ENCODE results near the gene PNKP. TPM values are rescaled to one million over a fixed set of nuclear protein-coding genes. Genes with fewer than 3 reads are reported as not detected.

Gene PNKP
- total RNA-seq = 52.5 and 76.4 TPM in 2 replicates

DNA sequence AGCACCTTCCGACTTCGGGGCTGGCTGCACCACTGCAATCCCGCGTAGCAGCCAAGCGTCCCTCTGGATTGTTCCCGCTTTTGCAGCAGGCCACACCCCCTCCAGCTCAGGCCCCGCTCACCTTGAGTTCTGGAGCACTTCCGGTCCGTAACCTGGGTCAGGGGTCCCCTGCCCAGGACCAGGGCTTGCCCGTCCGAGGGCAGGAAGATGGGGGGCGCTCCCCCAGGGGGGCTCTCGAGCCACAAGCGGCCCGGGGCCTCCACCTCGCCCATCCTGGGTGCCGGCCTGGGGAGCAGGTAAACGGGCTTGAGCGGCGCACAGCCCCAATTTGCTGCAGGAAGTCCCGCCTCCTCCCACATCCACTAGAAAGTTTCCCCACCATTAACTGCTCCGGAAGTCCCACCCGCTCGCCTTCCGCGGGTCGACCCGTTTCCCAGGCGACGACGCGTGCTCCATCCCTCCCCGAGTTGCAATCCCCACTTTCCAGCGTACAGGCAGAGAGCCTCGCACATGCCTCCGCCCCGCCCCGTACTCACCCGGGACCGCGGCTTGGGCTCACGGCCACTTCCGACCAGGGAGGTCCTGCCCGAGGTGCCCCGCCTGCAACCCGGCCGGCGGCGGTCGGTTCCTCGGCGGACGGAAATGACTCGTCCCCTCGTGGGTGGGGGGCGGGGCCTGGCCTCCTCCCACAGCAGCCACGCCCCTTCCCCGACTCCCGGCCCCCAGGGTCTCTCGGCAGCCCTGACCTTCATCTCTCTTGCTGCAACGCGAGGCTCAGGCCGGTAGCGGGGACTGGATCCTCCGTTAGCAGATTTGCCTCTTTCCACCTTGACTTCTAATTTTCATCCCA, at the start of gene PNKP:
Gene PNKP, minus strand, starts transcription at position 644 of the 850 bp plus-strand sequence. Its CDS starts 372 bp downstream, at position 272.

DNA sequence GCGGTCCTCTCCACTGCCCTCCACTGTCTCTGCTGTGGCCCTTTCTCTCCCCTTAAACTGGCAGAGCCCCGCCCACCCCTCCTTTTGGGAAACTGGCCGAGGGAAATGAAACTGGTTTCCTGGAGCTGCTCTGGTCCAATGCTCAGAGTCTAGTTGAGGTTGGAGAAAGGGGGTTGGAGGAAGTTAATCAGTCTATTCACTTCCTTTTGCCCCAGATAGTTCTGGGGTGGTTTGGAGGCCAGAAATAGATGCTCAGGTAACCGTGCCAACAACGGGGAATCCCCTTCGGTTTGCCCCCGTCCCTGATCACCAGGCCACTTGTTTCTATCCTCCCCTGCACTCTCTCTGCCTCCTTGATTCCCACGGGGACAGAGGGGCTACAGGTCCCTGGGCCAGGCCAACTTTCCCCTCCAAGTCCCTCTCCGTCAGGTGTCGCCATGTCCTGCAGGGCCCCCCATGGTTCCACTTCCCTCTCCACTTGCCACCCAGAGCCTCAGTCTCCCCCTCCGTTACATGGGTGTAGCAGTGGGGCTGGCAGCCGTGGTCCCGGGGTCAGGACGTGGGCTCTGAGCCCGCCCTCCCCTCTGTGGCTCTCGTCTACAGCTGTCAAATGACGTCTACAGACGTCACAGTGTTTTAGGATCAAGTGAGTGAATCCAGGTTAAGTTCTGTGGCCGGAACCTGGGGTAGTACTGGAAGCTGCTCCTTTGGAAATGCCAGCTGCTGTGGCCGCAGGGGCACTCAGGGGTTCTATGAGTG, 29.7 kb upstream of the PNKP start, which contains the start of gene IL4I1:
Gene IL4I1, minus strand, starts transcription at position 25 of the 759 bp plus-strand sequence. CDS start 727 bp downstream, outside the sequence.

DNA sequence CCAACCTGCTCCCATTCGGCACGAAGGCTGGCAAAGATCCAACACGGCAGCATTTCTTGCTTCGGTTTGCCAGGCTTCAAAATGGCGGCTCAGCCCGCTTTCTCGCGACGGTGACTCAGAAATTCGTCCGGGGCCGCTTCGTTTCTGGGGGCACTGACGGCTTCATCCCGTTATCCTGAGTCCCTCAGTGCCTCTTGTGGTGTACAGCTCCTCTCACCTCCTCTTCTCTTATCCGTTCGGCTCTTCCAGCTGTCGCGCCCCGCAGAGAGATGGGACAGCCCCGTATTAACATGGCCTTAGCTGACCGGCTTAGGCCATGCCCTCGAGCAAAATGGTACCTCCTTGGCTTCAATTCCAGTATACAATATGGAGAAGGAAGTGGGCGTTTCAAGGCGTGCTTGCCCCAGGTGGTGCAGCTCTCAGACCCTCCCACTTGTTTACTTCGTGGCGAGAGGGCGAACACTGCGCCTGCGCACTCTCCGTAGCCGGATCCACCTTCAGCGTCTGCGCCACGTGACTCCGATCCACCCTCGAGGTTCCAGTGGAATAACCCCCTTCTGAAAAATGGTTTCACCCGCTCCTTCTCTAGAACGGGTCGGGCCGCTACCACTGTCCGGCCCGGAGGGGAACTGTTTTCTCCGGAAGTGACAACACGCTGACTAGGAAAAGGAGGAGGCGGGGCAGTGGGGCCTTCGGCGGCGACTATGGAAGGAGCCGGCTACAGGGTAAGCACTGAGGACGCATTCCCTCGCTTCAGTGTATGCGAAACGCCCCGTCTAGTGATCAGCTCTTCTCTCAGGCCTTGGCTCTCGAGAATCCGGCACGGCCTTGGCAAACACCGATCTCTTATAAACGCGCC, 9.9 kb upstream of the PNKP start, which contains the start of the genes AKT1S1 and TBC1D17:
Gene AKT1S1, minus strand, starts transcription at position 336 of the 859 bp plus-strand sequence. CDS start 4,060 bp downstream, outside the sequence.
Gene TBC1D17, plus strand, starts transcription at position 683 of the 859 bp plus-strand sequence. Its CDS starts 22 bp downstream, at position 705.

DNA sequence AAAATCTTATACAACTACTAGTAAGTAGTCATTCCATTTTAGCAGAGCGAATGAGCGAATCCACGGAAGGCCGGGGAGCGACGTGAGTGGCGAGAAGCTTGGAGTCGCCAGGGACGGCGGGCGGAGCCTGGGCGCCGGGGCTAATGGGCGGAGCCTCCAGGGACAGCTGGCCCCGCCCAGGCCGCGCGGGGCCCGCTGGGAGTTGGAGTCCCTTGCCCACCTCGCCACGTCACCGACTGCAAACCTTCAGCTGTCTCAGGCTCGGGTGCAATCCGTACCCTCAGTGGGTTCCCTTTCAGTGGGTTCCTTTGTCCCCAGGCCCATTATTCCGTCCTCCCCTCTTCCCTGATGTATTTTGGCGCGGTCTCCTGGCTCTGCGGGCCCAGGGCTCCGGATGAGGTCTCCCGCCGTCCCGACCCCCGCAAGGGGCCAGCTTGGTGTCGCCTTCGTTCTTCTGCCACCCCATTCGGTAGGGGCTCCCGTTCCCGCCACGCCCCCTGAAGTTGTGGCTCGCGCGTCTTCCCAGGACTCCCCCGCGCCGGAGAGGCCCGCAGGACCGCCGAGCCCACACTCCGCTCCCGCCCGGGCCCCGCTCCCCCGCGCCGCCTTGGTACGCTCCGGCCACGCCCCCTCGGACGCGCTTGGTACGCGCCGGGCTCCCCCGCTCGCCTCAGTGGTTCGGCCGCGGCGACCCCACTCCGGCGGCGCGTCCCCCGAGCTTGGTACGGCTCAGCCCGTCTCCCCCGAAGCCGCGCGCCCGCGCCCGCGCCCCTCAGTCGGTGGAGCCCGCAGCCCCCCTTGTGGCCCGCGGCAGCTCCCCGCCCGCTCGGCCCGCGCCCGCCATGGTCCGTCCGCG, 16.7 kb downstream of the PNKP start, which contains the start of gene PTOV1:
Gene PTOV1, plus strand, starts transcription at position 673 of the 856 bp plus-strand sequence.

DNA sequence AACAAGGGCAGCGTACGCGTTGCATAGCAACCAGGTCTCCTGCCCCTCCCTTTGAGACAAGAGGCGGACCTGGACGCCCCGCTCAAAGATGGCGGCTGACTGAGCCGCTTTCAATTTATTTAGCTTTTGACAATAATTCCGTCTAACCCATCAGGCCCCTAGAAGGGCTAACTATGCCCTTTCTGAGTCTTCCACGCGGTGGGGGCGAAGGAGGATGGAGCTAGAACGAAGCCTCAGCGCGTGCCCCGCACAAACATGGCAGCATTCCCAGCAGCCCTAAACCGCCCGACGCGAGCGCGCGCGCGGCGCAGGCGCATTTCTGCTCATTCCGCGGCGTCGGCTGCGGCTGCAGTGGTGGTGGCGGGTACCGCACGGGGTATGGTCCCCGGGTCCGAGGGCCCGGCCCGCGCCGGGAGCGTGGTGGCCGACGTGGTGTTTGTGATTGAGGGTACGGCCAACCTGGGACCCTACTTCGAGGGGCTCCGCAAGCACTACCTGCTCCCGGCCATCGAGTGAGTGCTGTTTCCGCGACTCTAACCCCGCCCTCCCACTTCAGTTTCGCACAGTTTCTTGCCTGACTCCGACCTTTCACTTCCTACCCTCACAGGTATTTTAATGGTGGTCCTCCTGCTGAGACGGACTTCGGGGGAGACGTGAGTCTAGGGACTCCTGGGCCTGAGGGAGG, 49.3 kb downstream of the PNKP start, which contains the start of gene MED25:
Gene MED25, plus strand, starts transcription at position 326 of the 685 bp plus-strand sequence. Its CDS starts 53 bp downstream, at position 379.

DNA sequence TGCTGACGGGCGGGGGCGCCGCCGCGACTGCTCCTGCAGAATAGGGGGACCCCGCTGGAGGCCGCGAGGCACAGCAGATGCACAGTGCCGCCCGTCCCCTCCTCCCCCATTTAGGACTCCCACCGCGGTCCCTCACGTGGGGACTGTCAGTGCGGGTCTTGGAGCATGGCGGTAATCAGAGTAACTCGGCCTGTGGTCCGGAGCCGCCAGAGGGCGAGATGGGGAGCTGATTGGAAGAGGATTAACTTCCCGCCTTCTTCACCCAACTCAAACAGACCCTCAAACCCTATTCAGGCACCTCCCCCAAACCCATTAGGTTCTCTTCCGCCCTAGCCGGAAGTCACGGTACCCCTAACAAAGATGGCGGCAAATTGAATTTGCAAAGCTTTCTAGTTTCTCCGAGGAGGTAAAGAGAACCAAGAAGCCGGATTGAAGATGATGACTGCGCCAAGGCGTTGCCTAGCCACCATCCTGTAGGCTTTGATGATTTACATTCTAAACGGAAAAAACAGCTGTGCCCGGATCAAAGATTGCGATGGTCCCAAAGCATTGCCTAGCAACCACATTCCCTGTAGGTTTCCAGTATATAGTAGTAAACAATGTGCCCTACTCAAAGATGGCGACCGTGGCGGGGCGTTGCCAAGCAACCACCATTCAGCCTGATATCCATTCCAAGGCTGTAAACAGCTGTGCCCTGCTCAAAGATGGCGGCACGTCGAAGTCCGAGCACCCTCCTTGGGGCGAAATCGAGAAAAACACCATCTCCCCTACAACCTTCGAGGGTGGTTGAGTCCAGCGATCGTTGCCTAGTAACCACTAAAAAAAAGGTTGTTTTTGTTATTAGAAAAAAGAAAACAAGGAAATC, 54.1 kb downstream of the PNKP start, which contains the start of gene FUZ:
Gene FUZ, minus strand, starts transcription at position 296 of the 865 bp plus-strand sequence. Its CDS starts 186 bp downstream, at position 110.

Other genes with a start within 250 kb of the PNKP start
- 111 and 138 TPM in 2 replicates for gene RRAS, start 227.4 kb downstream of the PNKP start, total RNA-seq
- gene SCAF1, start 225.4 kb downstream of the PNKP start, total RNA-seq = 22.9 and 30.3 TPM in 2 replicates
- gene IRF3, start 201.7 kb downstream of the PNKP start, total RNA-seq = 61.7 and 64.0 TPM in 2 replicates
- gene BCL2L12, start 201.6 kb downstream of the PNKP start, total RNA-seq = 25.7 and 36.3 TPM in 2 replicates
- gene PRMT1, start 190.3 kb downstream of the PNKP start, total RNA-seq = 423 and 449 TPM in 2 replicates
- gene ADM5, start 178.0 kb downstream of the PNKP start, total RNA-seq = 0.86 and 2.3 TPM in 2 replicates
- 35.7 and 43.8 TPM in 2 replicates for gene CPT1C, start 176.5 kb downstream of the PNKP start, total RNA-seq
- 0.18 and 0.58 TPM in 2 replicates for gene TSKS, start 104.3 kb downstream of the PNKP start, total RNA-seq
- gene AP2A1, start 100.6 kb downstream of the PNKP start, total RNA-seq = 163 and 186 TPM in 2 replicates
- 24.1 and 28.8 TPM in 2 replicates for gene FUZ, start 54.3 kb downstream of the PNKP start, total RNA-seq
- gene MED25, start 49.3 kb downstream of the PNKP start, total RNA-seq = 26.2 and 27.3 TPM in 2 replicates
- gene PTOV1, start 16.4 kb downstream of the PNKP start, total RNA-seq = 67.3 and 98.9 TPM in 2 replicates
- gene AKT1S1, start 9.8 kb upstream of the PNKP start, total RNA-seq = 27.6 and 37.5 TPM in 2 replicates
- gene TBC1D17, start 10.1 kb upstream of the PNKP start, total RNA-seq = 26.2 and 48.1 TPM in 2 replicates
- gene IL4I1, start 29.3 kb upstream of the PNKP start, total RNA-seq = not detected in 2 replicates
- 14.0 and 20.2 TPM in 2 replicates for gene ATF5, start 61.6 kb upstream of the PNKP start, total RNA-seq
- gene NUP62, start 61.9 kb upstream of the PNKP start, total RNA-seq = 28.8 and 33.1 TPM in 2 replicates
- gene SIGLEC11, start 93.6 kb upstream of the PNKP start, total RNA-seq = not detected in 2 replicates
- gene VRK3, start 157.8 kb upstream of the PNKP start, total RNA-seq = 36.3 and 38.1 TPM in 2 replicates
- gene ZNF473, start 158.4 kb upstream of the PNKP start, total RNA-seq = 3.7 TPM in 2 replicates